HG02884 (cell line): Measurements from ENCODE around the gene REXO1.

ENCODE experiments used
- ATAC-seq: cut with Tn5 transposase; IDR thresholded peaks from one replicate; pipeline ENCODE4 v1.9.1; 2021; ENCODE audit warnings: mild to moderate bottlenecking, moderate library complexity; ENCODE audit not compliant: unreplicated experiment

Gene REXO1

GRCh38 chr19:1816530-1817298 is 31.6 kb downstream of the REXO1 start:
- ATAC-seq, result no peak

- ATAC-seq, result no peak
Observed at GRCh38 chr19:1815605-1816529, 32.4 kb downstream of the REXO1 start.

GRCh38 chr19:1814833-1815604 is 33.3 kb downstream of the REXO1 start:
- no peak for ATAC-seq

- ATAC-seq, result no peak
Observed at GRCh38 chr19:1814391-1814790, 33.9 kb downstream of the REXO1 start.

GRCh38 chr19:1813192-1814182 is 34.8 kb downstream of the REXO1 start:
- ATAC-seq, result no peak

GRCh38 chr19:1812426-1813191 is 35.7 kb downstream of the REXO1 start:
- peak; percentile 77 for ATAC-seq

- ATAC-seq, result peak; percentile 9
Observed at GRCh38 chr19:1811942-1812425, 36.3 kb downstream of the REXO1 start, which contains the start of gene ATP8B3. TSS of gene ATP8B3 (minus strand) at chr19:1812276. CDS start at chr19:1811736, 540 bp downstream.

- no peak for ATAC-seq
Observed at GRCh38 chr19:1811472-1811894, 36.8 kb downstream of the REXO1 start.

- no peak for ATAC-seq
Observed at GRCh38 chr19:1810439-1811160, 37.7 kb downstream of the REXO1 start.

- no peak for ATAC-seq
Observed at GRCh38 chr19:1809678-1810077, 38.6 kb downstream of the REXO1 start.

GRCh38 chr19:1808395-1808731 is 39.9 kb downstream of the REXO1 start:
- no peak for ATAC-seq

- no peak for ATAC-seq
Observed at GRCh38 chr19:1807695-1808394, 40.4 kb downstream of the REXO1 start.

- no peak for ATAC-seq
Observed at GRCh38 chr19:1807030-1807694, 41.1 kb downstream of the REXO1 start.

- ATAC-seq, result no peak
Observed at GRCh38 chr19:1806184-1807029, 41.9 kb downstream of the REXO1 start.

GRCh38 chr19:1805401-1806183 is 42.7 kb downstream of the REXO1 start:
- ATAC-seq, result no peak

GRCh38 chr19:1804858-1805257 is 43.4 kb downstream of the REXO1 start:
- no peak for ATAC-seq
